Common myeloid progenitor, CD34-positive (primary cell): ENCODE data around the gene MYO1C.
A peak's percentile ranks its signal among the peaks of the same experiment; 100 is the strongest.

Experiments
- CTCF ChIA-PET: fragments of 350-600 bp; sonication (Branson Sonifier 250); formaldehyde crosslinking; loops from one replicate; lab custom pipeline; 2021; ENCODE audit warnings: antibody characterized with exemption; lab: Charles Lee
- POLR2A ChIA-PET: fragments of 350-600 bp; sonication (Branson Sonifier 250); formaldehyde crosslinking; loops from one replicate; lab custom pipeline; 2021; ENCODE audit warnings: antibody characterized with exemption; lab: Charles Lee
- DNase-seq, 3 donors: peaks; one replicate each; pipeline versions ENCODE4 v3.0.0 to v3.0.0-alpha.2; 2013
- H3K27ac ChIP-seq, 2 experiments: 1 replicate in 1 of 2; 2 replicates in 1 of 2; pipeline ENCODE4 v1.7.0; 2013; ENCODE audit warnings: inconsistent platforms in 2 of 2, low read length in 2 of 2, mild to moderate bottlenecking in 2 of 2, low read depth in 1 of 2, moderate library complexity in 1 of 2; ENCODE audit not compliant: severe bottlenecking in 2 of 2, insufficient read depth in 1 of 2, poor library complexity in 1 of 2
- H3K27me3 ChIP-seq, 5 experiments: replicated peaks in 2 of 5; 1 replicate in 3 of 5; 2 replicates in 2 of 5; pipeline versions ENCODE4 v1.6.1 to v1.7.0; 2013; ENCODE audit warnings: low read length in 4 of 5, mild to moderate bottlenecking in 2 of 5, moderate library complexity in 2 of 5, inconsistent platforms in 1 of 5; ENCODE audit not compliant: insufficient read depth in 5 of 5, control insufficient read depth in 4 of 5
- H3K36me3 ChIP-seq, 4 experiments: 1 replicate in 2 of 4; 2 replicates in 2 of 4; pipeline versions ENCODE4 v1.6.1 to v1.7.0; 2013; ENCODE audit warnings: low read length in 3 of 4, control low read depth in 1 of 4, mild to moderate bottlenecking in 1 of 4; ENCODE audit not compliant: control insufficient read depth in 4 of 4, insufficient read depth in 4 of 4
- H3K4me1 ChIP-seq, 4 experiments: 1 replicate in 3 of 4; 2 replicates in 1 of 4; pipeline versions ENCODE4 v1.6.1 to v1.7.1; 2013; ENCODE audit warnings: low read length in 3 of 4, mild to moderate bottlenecking in 3 of 4, control low read depth in 1 of 4, inconsistent platforms in 1 of 4, moderate library complexity in 1 of 4; ENCODE audit not compliant: control insufficient read depth in 4 of 4, insufficient read depth in 4 of 4; ENCODE audit errors: control extremely low read depth in 1 of 4
- H3K4me3 ChIP-seq, 7 experiments: 1 replicate in 4 of 7; 2 replicates in 3 of 7; pipeline versions ENCODE4 v1.5.1 to v1.7.0; 2013; ENCODE audit warnings: mild to moderate bottlenecking in 7 of 7, low read length in 6 of 7, moderate library complexity in 6 of 7, inconsistent platforms in 2 of 7, low read depth in 2 of 7, control low read depth in 1 of 7; ENCODE audit not compliant: insufficient read depth in 4 of 7, control insufficient read depth in 1 of 7; ENCODE audit errors: extremely low read depth in 1 of 7
- H3K9me3 ChIP-seq, 5 experiments: 1 replicate in 4 of 5; 2 replicates in 1 of 5; pipeline versions ENCODE4 v1.6.1 to v1.7.1; 2013; ENCODE audit warnings: low read length in 4 of 5, mild to moderate bottlenecking in 2 of 5, inconsistent platforms in 1 of 5, low read depth in 1 of 5, moderate library complexity in 1 of 5; ENCODE audit not compliant: control insufficient read depth in 4 of 5, insufficient read depth in 2 of 5; ENCODE audit errors: control extremely low read depth in 1 of 5
- WGBS: methylation state at CpG from one replicate; pipeline ENCODE4 v1.1.5; 2013; ENCODE audit not compliant: insufficient coverage; 5-methylcytosine and 5-hydroxymethylcytosine counted together

MYO1C gene

GRCh38 chr17:1442187-1442586 lies 50.3 kb downstream of the MYO1C start:
- Histone ChIP-seq H3K9me3 (no peaks in the 10 kb centered on the region), H3K36me3 (peaks cover under 1 to 15% (median 2%) of the 10 kb centered on the region in 4 experiments), H3K27ac (no peak overlapping the region), H3K4me3 (no peak overlapping the region), H3K4me1 (peaks cover 4 to 12% (median 5%) of the 10 kb centered on the region in 4 experiments), H3K27me3 (no peaks in the 10 kb centered on the region)
- 100% methylated on average over 3 of the region's 4 CpGs for WGBS
- ChIA-PET POLR2A (no interaction called here), CTCF (interaction anchor here (1.5 kb wide), 1 partner anchor 12 kb away, joined by 3 read pairs; no protein-coding TSS in a partner anchor)
- DNase-seq = no peak

- CTCF ChIA-PET = interaction anchor here (0.6 to 1.5 kb wide), 3 partner anchors 13 to 513 kb away, joined by 3 read pairs; no protein-coding TSS in a partner anchor
- H3K4me1 ChIP-seq = peaks cover 0 to 8% (median 0%) of the 10 kb centered on the region in 4 experiments
- no peaks in the 10 kb centered on the region for H3K9me3 ChIP-seq
- WGBS = 97% methylated on average over 7 of the region's 8 CpGs
- no peak overlapping the region for H3K27ac ChIP-seq
- POLR2A ChIA-PET = interaction anchor here (0.9 kb wide), 1 partner anchor 13 kb away, joined by 3 read pairs; no protein-coding TSS in a partner anchor
- no peak for DNase-seq
- H3K4me3 ChIP-seq = no peak overlapping the region
- no peaks in the 10 kb centered on the region for H3K27me3 ChIP-seq
- peaks cover 7 to 21% (median 13%) of the 10 kb centered on the region in 4 experiments for H3K36me3 ChIP-seq
Measured at GRCh38 chr17:1440921-1441320, 51.6 kb downstream of the MYO1C start.

GRCh38 chr17:1438593-1439083 lies 53.8 kb downstream of the MYO1C start:
- H3K27ac ChIP-seq = no peak overlapping the region
- ChIA-PET POLR2A (interaction anchor here (1.4 kb wide), 1 partner anchor 8 kb away, joined by 4 read pairs; no protein-coding TSS in a partner anchor), CTCF (interaction anchor here (0.6 to 1.2 kb wide), 3 partner anchors 8 to 1014 kb away, joined by 3 to 4 read pairs (median 3); no protein-coding TSS in a partner anchor)
- no peaks in the 10 kb centered on the region for H3K9me3 ChIP-seq
- peaks cover 0 to 8% (median 0%) of the 10 kb centered on the region in 4 experiments for H3K4me1 ChIP-seq
- peaks cover 7 to 37% (median 25%) of the 10 kb centered on the region in 4 experiments for H3K36me3 ChIP-seq
- no peaks in the 10 kb centered on the region for H3K27me3 ChIP-seq
- 100% methylated on average over 7 of the region's 11 CpGs for WGBS
- H3K4me3 ChIP-seq = no peak overlapping the region
- DNase-seq = peak in 2 of 3 donors; percentile 43 to 71

GRCh38 chr17:1435326-1435725 lies 57.2 kb downstream of the MYO1C start:
- no peak for DNase-seq
- CTCF ChIA-PET = interaction anchor here (1.2 kb wide), 1 partner anchor 70 kb away, joined by 3 read pairs; no protein-coding TSS in a partner anchor
- no peak overlapping the region for H3K27ac ChIP-seq

GRCh38 chr17:1434150-1434549 lies 58.3 kb downstream of the MYO1C start:
- peaks cover 7 to 44% (median 34%) of the 10 kb centered on the region in 4 experiments for H3K36me3 ChIP-seq
- no peak overlapping the region for H3K27ac ChIP-seq
- ChIA-PET POLR2A (no interaction called here), CTCF (interaction anchor here (1.2 to 1.3 kb wide), 2 partner anchors 32 to 68 kb away, joined by 3 read pairs; no protein-coding TSS in a partner anchor)
- peaks cover 0 to 8% (median 0%) of the 10 kb centered on the region in 4 experiments for H3K4me1 ChIP-seq
- DNase-seq = no peak
- H3K27me3 ChIP-seq = no peaks in the 10 kb centered on the region
- H3K4me3 ChIP-seq = no peak overlapping the region
- H3K9me3 ChIP-seq = no peaks in the 10 kb centered on the region
- 100% methylated on average over 1 of the region's 3 CpGs for WGBS

More at GRCh38 chr17:1435326-1435725, 57.2 kb downstream of the MYO1C start:
- 100% methylated on average over 2 of the region's 3 CpGs for WGBS
- POLR2A ChIA-PET = interaction anchor here (0.6 kb wide), 1 partner anchor 101 kb away, joined by 3 read pairs; no protein-coding TSS in a partner anchor
- H3K4me1 ChIP-seq = peaks cover 0 to 8% (median 0%) of the 10 kb centered on the region in 4 experiments
- no peaks in the 10 kb centered on the region for H3K27me3 ChIP-seq
- H3K4me3 ChIP-seq = no peak overlapping the region
- peaks cover 7 to 41% (median 32%) of the 10 kb centered on the region in 4 experiments for H3K36me3 ChIP-seq
- H3K9me3 ChIP-seq = no peaks in the 10 kb centered on the region

GRCh38 chr17:1431631-1432104 lies 60.8 kb downstream of the MYO1C start:
- no peak overlapping the region for H3K27ac ChIP-seq
- peaks cover 6 to 36% (median 29%) of the 10 kb centered on the region in 4 experiments for H3K36me3 ChIP-seq
- no peak for DNase-seq
- WGBS = 100% methylated on average over 1 of the region's 2 CpGs
- no peaks in the 10 kb centered on the region for H3K4me1 ChIP-seq
- no peaks in the 10 kb centered on the region for H3K27me3 ChIP-seq
- H3K4me3 ChIP-seq = no peak overlapping the region
- no peaks in the 10 kb centered on the region for H3K9me3 ChIP-seq
- POLR2A ChIA-PET = no interaction called here
- CTCF ChIA-PET = no interaction called here
